ENCODE results near the gene CRK.
"Not testable (repeated sequence)": the region's sequence is repeated elsewhere in the genome, so short reads cannot be mapped to it uniquely, and the experiment has no call there.

CRK gene

GRCh38 chr17:1423456-1424135 is 32.4 kb downstream of the CRK start:
- no peak for DNase-seq (ENCODE audit: low spot score)

- DNase-seq (ENCODE audit: low spot score) = no peak
Measured at GRCh38 chr17:1422885-1423284, 33.1 kb downstream of the CRK start.

GRCh38 chr17:1421470-1421869 is 34.6 kb downstream of the CRK start:
- no peak for DNase-seq (ENCODE audit: low spot score)

GRCh38 chr17:1420981-1421380 is 35.1 kb downstream of the CRK start:
- DNase-seq (ENCODE audit: low spot score) = no peak

- DNase-seq (ENCODE audit: low spot score) = no peak
Measured at GRCh38 chr17:1420163-1420562, 35.9 kb downstream of the CRK start.

GRCh38 chr17:1418476-1418875 is 37.6 kb downstream of the CRK start:
- DNase-seq (ENCODE audit: low spot score) = not testable (repeated sequence)

GRCh38 chr17:1416414-1416813 is 39.6 kb downstream of the CRK start:
- DNase-seq (ENCODE audit: low spot score) = no peak

- no peak for DNase-seq (ENCODE audit: low spot score)
Measured at GRCh38 chr17:1414634-1415033, 41.4 kb downstream of the CRK start.

GRCh38 chr17:1414001-1414574 is 41.9 kb downstream of the CRK start:
- no peak for DNase-seq (ENCODE audit: low spot score)

- DNase-seq (ENCODE audit: low spot score) = no peak
Measured at GRCh38 chr17:1413281-1413791, 42.7 kb downstream of the CRK start.

- DNase-seq (ENCODE audit: low spot score) = no peak
Measured at GRCh38 chr17:1412185-1413110, 43.6 kb downstream of the CRK start.

- DNase-seq (ENCODE audit: low spot score) = no peak
Measured at GRCh38 chr17:1402262-1402586, 53.8 kb downstream of the CRK start.

- DNase-seq (ENCODE audit: low spot score) = peak; percentile 89
Measured at GRCh38 chr17:1399679-1400512, 56.1 kb downstream of the CRK start, which contains the start of gene YWHAE. Gene YWHAE, minus strand, starts transcription at chr17:1400222. Its CDS starts 112 bp downstream, at chr17:1400110.

- DNase-seq (ENCODE audit: low spot score) = no peak
Measured at GRCh38 chr17:1398931-1399678, 56.9 kb downstream of the CRK start.

GRCh38 chr17:1398028-1398427 is 58.0 kb downstream of the CRK start:
- no peak for DNase-seq (ENCODE audit: low spot score)

GRCh38 chr17:1395876-1396665 is 60.0 kb downstream of the CRK start:
- not testable (repeated sequence) for DNase-seq (ENCODE audit: low spot score)

- DNase-seq (ENCODE audit: low spot score) = no peak
Measured at GRCh38 chr17:1391577-1391976, 64.5 kb downstream of the CRK start.

GRCh38 chr17:1390432-1391367 is 65.3 kb downstream of the CRK start:
- DNase-seq (ENCODE audit: low spot score) = no peak
